HepG2 (cell line): Measurements from ENCODE around the gene RPRML. TPM values are rescaled to one million over a fixed set of nuclear protein-coding genes. Genes with fewer than 3 reads are reported as not detected.
A peak's percentile ranks its signal among the peaks of the same experiment; 100 is the strongest.

ENCODE experiments used
- ATF7 ChIP-seq, 2 experiments: fragments of 450-650 bp in 1 of 2; sonication (generic) in 1 of 2; formaldehyde crosslinking in 1 of 2; IDR thresholded peaks; 2 replicates each; pipeline versions ENCODE4 v1.4.0 to v1.6.1; 2016 to 2020; ENCODE audit warnings: antibody characterized with exemption in 1 of 2, mild to moderate bottlenecking in 1 of 2, missing genetic modification reagents in 1 of 2
- ATF7-NPFF ChIP-seq: sonication (generic); formaldehyde crosslinking; IDR thresholded peaks from 2 replicates; pipeline ENCODE4 v1.8.1; 2023; ENCODE audit warnings: mild to moderate bottlenecking, low read depth, missing genetic modification reagents, moderate library complexity
- CCDC6 ChIP-seq: sonication (generic); formaldehyde crosslinking; IDR thresholded peaks from 2 replicates; pipeline ENCODE4 v1.8.1; 2022; ENCODE audit warnings: mild to moderate bottlenecking, missing genetic modification reagents, moderate library complexity
- CEBPG ChIP-seq: IDR thresholded peaks from 2 replicates; pipeline ENCODE4 v1.6.1; 2016
- EEA1 ChIP-seq: sonication (generic); formaldehyde crosslinking; IDR thresholded peaks from 2 replicates; pipeline ENCODE4 v1.5.1; 2020; ENCODE audit warnings: mild to moderate bottlenecking, missing genetic modification reagents, borderline replicate concordance
- IRF9 ChIP-seq: sonication (generic); formaldehyde crosslinking; IDR thresholded peaks from 2 replicates; pipeline ENCODE4 v1.8.0; 2022; ENCODE audit warnings: missing genetic modification reagents, mild to moderate bottlenecking, borderline replicate concordance
- KLF13 ChIP-seq: sonication (generic); formaldehyde crosslinking; IDR thresholded peaks from 2 replicates; pipeline ENCODE4 v1.4.0; 2020; ENCODE audit warnings: mild to moderate bottlenecking, missing genetic modification reagents
- LRRFIP1 ChIP-seq: sonication (generic); formaldehyde crosslinking; conservative IDR thresholded peaks from 2 replicates; pipeline ENCODE4 v1.4.0; 2020; ENCODE audit warnings: missing genetic modification reagents
- MED1 ChIP-seq: sonication (generic); formaldehyde crosslinking; IDR thresholded peaks from 2 replicates; pipeline ENCODE4 v1.4.0; 2020; ENCODE audit warnings: missing genetic modification reagents
- MEF2D ChIP-seq: sonication (generic); formaldehyde crosslinking; IDR thresholded peaks from 2 replicates; pipeline ENCODE4 v1.5.1; 2020; ENCODE audit warnings: mild to moderate bottlenecking, missing genetic modification reagents
- NBN ChIP-seq: fragments of 450-650 bp; conservative IDR thresholded peaks from 2 replicates; pipeline ENCODE4 v1.6.1; 2017
- RFX3 ChIP-seq: IDR thresholded peaks from 2 replicates; pipeline ENCODE4 v1.6.1; 2016; ENCODE audit warnings: missing biosample characterization, missing genetic modification reagents
- RFXAP ChIP-seq: sonication (generic); formaldehyde crosslinking; IDR thresholded peaks from 2 replicates; pipeline ENCODE4 v1.4.0; 2020; ENCODE audit warnings: missing genetic modification reagents, borderline replicate concordance
- STAT5B ChIP-seq: sonication (generic); formaldehyde crosslinking; IDR thresholded peaks from 2 replicates; pipeline ENCODE4 v1.4.0; 2020; ENCODE audit warnings: missing genetic modification reagents
- WIZ ChIP-seq: sonication (generic); formaldehyde crosslinking; IDR thresholded peaks from 2 replicates; pipeline ENCODE4 v1.5.1; 2020; ENCODE audit warnings: mild to moderate bottlenecking, missing genetic modification reagents
- XRCC5 ChIP-seq: fragments of 200-400 bp; formaldehyde crosslinking; optimal IDR thresholded peaks from 2 replicates; pipeline ENCODE3; 2017; ENCODE audit warnings: mild to moderate bottlenecking, low read length
- ZNF274 ChIP-seq: sonication (generic); formaldehyde crosslinking; IDR thresholded peaks from 2 replicates; pipeline ENCODE4 v1.5.1; 2020; ENCODE audit warnings: mild to moderate bottlenecking, missing genetic modification reagents
- ZNF292 ChIP-seq: sonication (generic); formaldehyde crosslinking; IDR thresholded peaks from 2 replicates; pipeline ENCODE4 v1.8.1; 2022; ENCODE audit warnings: mild to moderate bottlenecking, low read depth, missing genetic modification reagents, borderline replicate concordance
- ZNF430 ChIP-seq: sonication (generic); formaldehyde crosslinking; IDR thresholded peaks from 2 replicates; pipeline ENCODE4 v1.9.0; 2021; ENCODE audit warnings: mild to moderate bottlenecking, missing genetic modification reagents
- ZNF841 ChIP-seq: sonication (generic); formaldehyde crosslinking; IDR thresholded peaks from 2 replicates; pipeline ENCODE4 v1.8.1; 2023; ENCODE audit warnings: missing genetic modification reagents, borderline replicate concordance
- ZZZ3 ChIP-seq: sonication (generic); formaldehyde crosslinking; IDR thresholded peaks from 2 replicates; pipeline ENCODE4 v1.4.0; 2020; ENCODE audit warnings: missing genetic modification reagents, mild to moderate bottlenecking, borderline replicate concordance
- polyA plus RNA-seq, 8 experiments: library from polyadenylated mRNA; depleted of rRNA in 3 of 8; stranded (reverse) in 7 of 8; unstranded in 1 of 8; fragments of >200 nt; fragmentation: Illumina TruSeq in 4 of 8; extraction: Trizol in 4 of 8; gene quantifications; 2 replicates each; pipeline versions ENCODE4 v1.2.1 to v1.2.3, GENCODE V29; 2011 to 2016; ENCODE audit warnings: low read depth in 4 of 8, missing spikeins in 1 of 8, mixed read lengths in 1 of 8; ENCODE audit not compliant: insufficient read depth in 1 of 8
- total RNA-seq, 5 experiments: library from RNA; depleted of rRNA; stranded (reverse); fragments of >200 nt; fragmentation: Illumina TruSeq; extraction: Trizol; gene quantifications; 2 replicates each; pipeline ENCODE4 v1.2.3, GENCODE V29; 2016; ENCODE audit warnings: low read depth in 1 of 5
- TF ChIP-seq, protein P1 (sequence below): sonication (generic); formaldehyde crosslinking; IDR thresholded peaks from 2 replicates; pipeline ENCODE4 v1.8.1; 2022; ENCODE audit warnings: low read depth, mild to moderate bottlenecking, missing genetic modification reagents

The RPRML gene
- total and polyA plus RNA-seq, 2 of the 13 experiments (the other 11 are each of a cell fraction or from before 2014, with no cell fraction given): not detected

DNA sequence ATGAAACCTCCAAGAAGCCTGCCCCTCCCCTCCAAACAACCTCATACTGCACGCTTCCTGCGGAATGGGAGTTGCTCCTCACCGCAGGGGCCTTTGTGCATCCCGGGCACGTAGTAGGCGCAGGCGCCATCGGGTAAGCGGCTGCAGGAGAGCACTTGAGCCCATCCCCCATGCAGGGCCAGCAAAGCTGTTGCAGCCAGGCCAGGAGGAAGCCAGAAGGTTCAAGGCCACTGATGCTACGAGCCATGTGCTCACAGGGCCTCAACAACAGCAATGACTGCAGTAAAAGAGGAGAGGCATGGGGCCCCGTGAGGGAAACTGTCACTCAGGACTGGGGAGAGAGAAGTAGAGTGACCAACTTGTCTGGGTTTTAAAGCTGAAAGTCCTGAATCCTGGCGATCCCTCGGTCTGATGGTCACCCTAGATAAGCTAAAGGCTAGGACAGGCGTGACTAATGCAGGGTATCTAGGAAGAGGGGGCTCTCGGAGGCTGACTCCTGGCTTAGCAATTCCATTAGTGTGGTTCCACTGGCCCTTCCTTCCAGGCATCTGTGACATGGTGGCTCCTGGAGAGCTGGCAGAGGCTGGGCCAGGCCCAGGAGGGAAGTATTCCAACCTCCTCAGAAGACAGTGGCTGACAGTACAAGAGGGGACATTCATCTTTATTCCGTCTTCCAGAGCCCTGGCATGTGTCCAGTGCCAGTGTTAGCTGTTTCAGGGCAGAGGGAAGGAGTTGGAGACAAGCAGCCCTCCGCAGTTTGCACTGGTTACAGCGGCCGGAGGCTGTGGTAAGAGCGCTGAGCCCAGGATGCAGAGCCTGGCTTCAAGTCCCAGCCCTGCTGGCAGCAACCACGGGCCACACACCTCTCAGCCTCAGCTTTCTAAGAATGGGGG is 35.3 kb downstream of the RPRML start (continued):
- TF ChIP-seq IRF9 (CRISPR knock-in tag) (peak; percentile 86), ZZZ3 (peak; percentile 81; the same call in 1 of the 2 replicates), LRRFIP1 (CRISPR knock-in tag) (no peak), ZNF292 (CRISPR knock-in tag) (peak; percentile 88; the same call in 1 of the 2 replicates), STAT5B (CRISPR knock-in tag) (no peak), ZNF430 (CRISPR knock-in tag) (0 out of 2 replicates have a peak, but pooled peaks have one; percentile 49), KLF13 (CRISPR knock-in tag) (no peak), ZNF274 (CRISPR knock-in tag) (peak; percentile 92), MEF2D (peak; percentile 92), ATF7-NPFF (CRISPR knock-in tag) (peak; percentile 92), ZNF841 (CRISPR knock-in tag) (0 out of 2 replicates have a peak, but pooled peaks have one; percentile 30), RFXAP (CRISPR knock-in tag) (peak; percentile 97), RFX3 (no peak), CEBPG (CRISPR knock-in tag) (peak; percentile 79), CCDC6 (CRISPR knock-in tag) (peak; percentile 96; the same call in 1 of the 2 replicates), WIZ (CRISPR knock-in tag) (0 out of 2 replicates have a peak, but pooled peaks have one; percentile 54), ATF7 (IDR thresholded peaks at IDR 0.05) (no peak), ATF7 (CRISPR knock-in tag; IDR thresholded peaks at IDR 0.05) (peak; percentile 60; the same call in 1 of the 2 replicates), XRCC5 (peak; percentile 76), MED1 (peak; percentile 95), NBN (no peak), EEA1 (CRISPR knock-in tag) (peak; percentile 50; the same call in 1 of the 2 replicates)
- TF ChIP-seq, protein P1, sequence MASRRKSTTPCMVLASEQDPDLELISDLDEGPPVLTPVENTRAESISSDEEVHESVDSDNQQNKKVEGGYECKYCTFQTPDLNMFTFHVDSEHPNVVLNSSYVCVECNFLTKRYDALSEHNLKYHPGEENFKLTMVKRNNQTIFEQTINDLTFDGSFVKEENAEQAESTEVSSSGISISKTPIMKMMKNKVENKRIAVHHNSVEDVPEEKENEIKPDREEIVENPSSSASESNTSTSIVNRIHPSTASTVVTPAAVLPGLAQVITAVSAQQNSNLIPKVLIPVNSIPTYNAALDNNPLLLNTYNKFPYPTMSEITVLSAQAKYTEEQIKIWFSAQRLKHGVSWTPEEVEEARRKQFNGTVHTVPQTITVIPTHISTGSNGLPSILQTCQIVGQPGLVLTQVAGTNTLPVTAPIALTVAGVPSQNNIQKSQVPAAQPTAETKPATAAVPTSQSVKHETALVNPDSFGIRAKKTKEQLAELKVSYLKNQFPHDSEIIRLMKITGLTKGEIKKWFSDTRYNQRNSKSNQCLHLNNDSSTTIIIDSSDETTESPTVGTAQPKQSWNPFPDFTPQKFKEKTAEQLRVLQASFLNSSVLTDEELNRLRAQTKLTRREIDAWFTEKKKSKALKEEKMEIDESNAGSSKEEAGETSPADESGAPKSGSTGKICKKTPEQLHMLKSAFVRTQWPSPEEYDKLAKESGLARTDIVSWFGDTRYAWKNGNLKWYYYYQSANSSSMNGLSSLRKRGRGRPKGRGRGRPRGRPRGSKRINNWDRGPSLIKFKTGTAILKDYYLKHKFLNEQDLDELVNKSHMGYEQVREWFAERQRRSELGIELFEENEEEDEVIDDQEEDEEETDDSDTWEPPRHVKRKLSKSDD: peak; percentile 64; the same call in 1 of the 2 replicates
